Vagina (tissue), 2 donors: ENCODE results near the gene COL25A1.

Experiments
- POLR2A ChIP-seq, 2 donors: fragments of 450-650 bp; IDR thresholded peaks; one replicate each; pipeline ENCODE4 v1.6.1; 2017; ENCODE audit warnings: antibody characterized with exemption in 2 of 2, mild to moderate bottlenecking in 2 of 2, moderate library complexity in 2 of 2
- POLR2AphosphoS5 ChIP-seq, 2 donors: sonication (generic); formaldehyde crosslinking; IDR thresholded peaks; one replicate each; pipeline ENCODE4 v1.9.0; 2017; ENCODE audit warnings: antibody characterized with exemption in 2 of 2, mild to moderate bottlenecking in 2 of 2, low read depth in 1 of 2; ENCODE audit not compliant: insufficient read depth in 1 of 2
- TF ChIP-seq, protein P1 (sequence below), 3 experiments: fragments of 450-650 bp in 2 of 3; fragments of 200-600 bp in 1 of 3; sonication (generic) in 1 of 3; IDR thresholded peaks; one replicate each; pipeline ENCODE4 v1.5.1; 2017 to 2019; ENCODE audit warnings: antibody characterized with exemption in 3 of 3, mild to moderate bottlenecking in 2 of 3, moderate library complexity in 2 of 3

DNA sequence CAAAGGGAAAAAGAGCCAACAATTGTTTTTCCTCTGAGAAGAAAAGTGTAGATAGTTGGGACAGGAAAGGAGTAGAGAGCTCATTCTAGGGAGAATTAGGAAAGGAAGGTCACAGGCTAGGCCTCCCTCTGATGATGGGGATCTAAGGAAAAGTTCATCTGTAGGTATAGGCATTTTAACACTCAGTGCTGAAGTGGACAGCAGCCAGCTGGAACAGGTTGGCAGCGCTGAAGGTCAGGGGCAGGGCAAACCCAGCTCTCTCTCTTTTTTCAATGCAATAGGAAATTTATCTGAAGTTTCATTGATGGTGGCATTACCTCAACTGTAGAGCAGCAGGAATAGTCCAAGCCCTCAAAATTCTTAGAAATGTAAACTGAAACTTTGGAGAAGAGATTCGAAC is 441.1 kb downstream of the COL25A1 start:
- TF ChIP-seq, protein P1, sequence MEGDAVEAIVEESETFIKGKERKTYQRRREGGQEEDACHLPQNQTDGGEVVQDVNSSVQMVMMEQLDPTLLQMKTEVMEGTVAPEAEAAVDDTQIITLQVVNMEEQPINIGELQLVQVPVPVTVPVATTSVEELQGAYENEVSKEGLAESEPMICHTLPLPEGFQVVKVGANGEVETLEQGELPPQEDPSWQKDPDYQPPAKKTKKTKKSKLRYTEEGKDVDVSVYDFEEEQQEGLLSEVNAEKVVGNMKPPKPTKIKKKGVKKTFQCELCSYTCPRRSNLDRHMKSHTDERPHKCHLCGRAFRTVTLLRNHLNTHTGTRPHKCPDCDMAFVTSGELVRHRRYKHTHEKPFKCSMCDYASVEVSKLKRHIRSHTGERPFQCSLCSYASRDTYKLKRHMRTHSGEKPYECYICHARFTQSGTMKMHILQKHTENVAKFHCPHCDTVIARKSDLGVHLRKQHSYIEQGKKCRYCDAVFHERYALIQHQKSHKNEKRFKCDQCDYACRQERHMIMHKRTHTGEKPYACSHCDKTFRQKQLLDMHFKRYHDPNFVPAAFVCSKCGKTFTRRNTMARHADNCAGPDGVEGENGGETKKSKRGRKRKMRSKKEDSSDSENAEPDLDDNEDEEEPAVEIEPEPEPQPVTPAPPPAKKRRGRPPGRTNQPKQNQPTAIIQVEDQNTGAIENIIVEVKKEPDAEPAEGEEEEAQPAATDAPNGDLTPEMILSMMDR (IDR thresholded peaks at IDR 0.05) = no peak
- no peak for TF ChIP-seq POLR2A (IDR thresholded peaks at IDR 0.05)
- no peak for TF ChIP-seq POLR2AphosphoS5 (IDR thresholded peaks at IDR 0.05; ENCODE audit: insufficient read depth in 1 of 2, low read depth in 1 of 2)
